HG02610 (cell line): ENCODE results near the gene TESK2.
"Not testable (repeated sequence)": the region's sequence is repeated elsewhere in the genome, so short reads cannot be mapped to it uniquely, and the experiment has no call there.

Experiments
- ATAC-seq: cut with Tn5 transposase; IDR thresholded peaks from one replicate; pipeline ENCODE4 v1.9.1; 2021; ENCODE audit warnings: mild to moderate bottlenecking, moderate library complexity; ENCODE audit not compliant: unreplicated experiment

TESK2 gene

GRCh38 chr1:45381243-45381642, 109.7 kb downstream of the TESK2 start:
- ATAC-seq = no peak

- no peak for ATAC-seq
Observed at GRCh38 chr1:45380730-45381129, 110.2 kb downstream of the TESK2 start.

GRCh38 chr1:45380125-45380524, 110.8 kb downstream of the TESK2 start:
- no peak for ATAC-seq

- ATAC-seq = no peak
Observed at GRCh38 chr1:45379524-45379923, 111.4 kb downstream of the TESK2 start.

- no peak for ATAC-seq
Observed at GRCh38 chr1:45378184-45378583, 112.8 kb downstream of the TESK2 start.

- ATAC-seq = no peak
Observed at GRCh38 chr1:45375104-45376090, 115.6 kb downstream of the TESK2 start.

- ATAC-seq = no peak
Observed at GRCh38 chr1:45373573-45373972, 117.4 kb downstream of the TESK2 start.

- peak; percentile 68 for ATAC-seq
Observed at GRCh38 chr1:45370575-45370974, 120.4 kb downstream of the TESK2 start.

- peak; percentile 66 for ATAC-seq
Observed at GRCh38 chr1:45365051-45365450, 125.9 kb downstream of the TESK2 start.

- no peak for ATAC-seq
Observed at GRCh38 chr1:45364294-45364693, 126.7 kb downstream of the TESK2 start.

GRCh38 chr1:45360981-45361380, 130.0 kb downstream of the TESK2 start:
- ATAC-seq = not testable (repeated sequence)

- no peak for ATAC-seq
Observed at GRCh38 chr1:45359882-45360513, 131.0 kb downstream of the TESK2 start.

- ATAC-seq = no peak
Observed at GRCh38 chr1:45356186-45356585, 134.8 kb downstream of the TESK2 start.

GRCh38 chr1:45355683-45356082, 135.3 kb downstream of the TESK2 start:
- ATAC-seq = no peak

GRCh38 chr1:45354838-45355237, 136.1 kb downstream of the TESK2 start:
- ATAC-seq = no peak

- ATAC-seq = no peak
Observed at GRCh38 chr1:45353685-45354084, 137.3 kb downstream of the TESK2 start.

GRCh38 chr1:45351508-45351907, 139.5 kb downstream of the TESK2 start:
- ATAC-seq = no peak

- no peak for ATAC-seq
Observed at GRCh38 chr1:45348966-45349677, 141.8 kb downstream of the TESK2 start.

- ATAC-seq = no peak
Observed at GRCh38 chr1:45348609-45348965, 142.4 kb downstream of the TESK2 start.

- no peak for ATAC-seq
Observed at GRCh38 chr1:45348020-45348419, 142.9 kb downstream of the TESK2 start.

GRCh38 chr1:45346473-45346872, 144.5 kb downstream of the TESK2 start:
- ATAC-seq = no peak

- no peak for ATAC-seq
Observed at GRCh38 chr1:45345014-45345413, 145.9 kb downstream of the TESK2 start.
